ENCODE results near the gene DNASE1.

DNASE1 gene

GRCh38 chr16:3643095-3643730 lies 11.3 kb upstream of the DNASE1 start:
- Histone ChIP-seq H2AFZ (ENCODE audit: low read depth, low read length) (no peak overlapping the region), H3K4me2 (ENCODE audit: low read length) (no peak overlapping the region), H3K9me3 (ENCODE audit: insufficient read depth, low read length) (no peaks in the 10 kb centered on the region), H3K4me3 (ENCODE audit: low read length) (no peak overlapping the region), H3K36me3 (replicated peaks; ENCODE audit: low read depth, low read length) (no peaks in the 10 kb centered on the region), H3K9ac (ENCODE audit: low read length) (no peak overlapping the region), H3K79me2 (ENCODE audit: low read length) (no peaks in the 10 kb centered on the region), H3K4me1 (ENCODE audit: low read length) (no peaks in the 10 kb centered on the region), H3K27ac (ENCODE audit: low read length) (no peak overlapping the region), H3K27me3 (ENCODE audit: low read depth, low read length) (no peaks in the 10 kb centered on the region), H4K20me1 (ENCODE audit: insufficient read depth, low read length) (no peaks in the 10 kb centered on the region)
- TF ChIP-seq CTCF (IDR thresholded peaks at IDR 0.05; ENCODE audit: low read depth, low read length), result no peak
- TF ChIP-seq EZH2phosphoT487 (IDR thresholded peaks at IDR 0.05; ENCODE audit: low read depth), result no peak

DNA sequence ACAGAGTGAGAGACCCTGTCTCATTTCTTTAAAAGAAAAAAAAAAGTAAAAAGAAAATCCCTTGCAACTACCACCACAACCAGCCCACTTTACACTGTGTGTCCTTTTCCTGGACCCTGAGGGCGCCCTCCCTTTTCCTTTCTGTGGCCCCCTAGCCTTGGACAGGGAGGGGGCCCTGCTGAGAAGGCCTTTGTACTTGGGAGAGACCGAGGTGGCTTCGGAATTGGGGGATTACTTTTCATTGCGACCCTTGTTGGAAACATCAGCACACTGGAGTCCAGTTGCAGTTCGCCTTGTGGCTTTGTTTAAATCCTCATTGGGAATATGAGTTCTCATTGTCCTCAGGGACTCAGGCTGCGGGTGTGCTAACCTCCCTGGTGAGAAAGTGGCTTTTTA lies 9.4 kb upstream of the DNASE1 start:
- no peak overlapping the region for H3K4me3 ChIP-seq (ENCODE audit: low read length)
- H3K79me2 ChIP-seq (ENCODE audit: low read length), result no peaks in the 10 kb centered on the region
- peaks cover 3% of the 10 kb centered on the region for H3K36me3 ChIP-seq (replicated peaks; ENCODE audit: low read depth, low read length)
- TF ChIP-seq EZH2phosphoT487 (IDR thresholded peaks at IDR 0.05; ENCODE audit: low read depth) (no peak), CTCF (IDR thresholded peaks at IDR 0.05; ENCODE audit: low read depth, low read length) (no peak)
- no peaks in the 10 kb centered on the region for H3K4me1 ChIP-seq (ENCODE audit: low read length)
- H3K27me3 ChIP-seq (ENCODE audit: low read depth, low read length), result no peaks in the 10 kb centered on the region
- no peak overlapping the region for H3K4me2 ChIP-seq (ENCODE audit: low read length)
- no peak overlapping the region for H3K27ac ChIP-seq (ENCODE audit: low read length)
- H3K9me3 ChIP-seq (ENCODE audit: insufficient read depth, low read length), result no peaks in the 10 kb centered on the region
- no peak overlapping the region for H3K9ac ChIP-seq (ENCODE audit: low read length)
- no peak overlapping the region for H2AFZ ChIP-seq (ENCODE audit: low read depth, low read length)
- no peaks in the 10 kb centered on the region for H4K20me1 ChIP-seq (ENCODE audit: insufficient read depth, low read length)

GRCh38 chr16:3645504-3646347 lies 8.8 kb upstream of the DNASE1 start:
- H3K4me1 ChIP-seq (ENCODE audit: low read length), result no peaks in the 10 kb centered on the region
- no peak overlapping the region for H2AFZ ChIP-seq (ENCODE audit: low read depth, low read length)
- H3K36me3 ChIP-seq (replicated peaks; ENCODE audit: low read depth, low read length), result peaks cover 3% of the 10 kb centered on the region
- H3K4me2 ChIP-seq (ENCODE audit: low read length), result no peak overlapping the region
- H3K27me3 ChIP-seq (ENCODE audit: low read depth, low read length), result no peaks in the 10 kb centered on the region
- H3K9ac ChIP-seq (ENCODE audit: low read length), result no peak overlapping the region
- no peaks in the 10 kb centered on the region for H3K9me3 ChIP-seq (ENCODE audit: insufficient read depth, low read length)
- no peaks in the 10 kb centered on the region for H4K20me1 ChIP-seq (ENCODE audit: insufficient read depth, low read length)
- no peak for TF ChIP-seq CTCF (IDR thresholded peaks at IDR 0.05; ENCODE audit: low read depth, low read length)
- TF ChIP-seq EZH2phosphoT487 (IDR thresholded peaks at IDR 0.05; ENCODE audit: low read depth), result no peak
- no peaks in the 10 kb centered on the region for H3K79me2 ChIP-seq (ENCODE audit: low read length)
- no peak overlapping the region for H3K27ac ChIP-seq (ENCODE audit: low read length)
- H3K4me3 ChIP-seq (ENCODE audit: low read length), result no peak overlapping the region

- Histone ChIP-seq H3K4me1 (ENCODE audit: low read length) (no peaks in the 10 kb centered on the region), H2AFZ (ENCODE audit: low read depth, low read length) (no peak overlapping the region), H3K4me2 (ENCODE audit: low read length) (no peak overlapping the region), H4K20me1 (ENCODE audit: insufficient read depth, low read length) (no peaks in the 10 kb centered on the region), H3K27me3 (ENCODE audit: low read depth, low read length) (no peaks in the 10 kb centered on the region), H3K4me3 (ENCODE audit: low read length) (no peak overlapping the region), H3K9me3 (ENCODE audit: insufficient read depth, low read length) (no peaks in the 10 kb centered on the region), H3K36me3 (replicated peaks; ENCODE audit: low read depth, low read length) (peaks cover 3% of the 10 kb centered on the region), H3K79me2 (ENCODE audit: low read length) (no peaks in the 10 kb centered on the region), H3K27ac (ENCODE audit: low read length) (no peak overlapping the region), H3K9ac (ENCODE audit: low read length) (no peak overlapping the region)
- TF ChIP-seq EZH2phosphoT487 (IDR thresholded peaks at IDR 0.05; ENCODE audit: low read depth), result no peak
- TF ChIP-seq CTCF (IDR thresholded peaks at IDR 0.05; ENCODE audit: low read depth, low read length), result no peak
These were observed 8.1 kb upstream of the DNASE1 start for GRCh38 chr16:3646348-3646920.
